NCI-H2107 treated with DMSO at 0.1 percent for 48 hours (cell line): ENCODE data around the gene MTRF1.
"Not testable (repeated sequence)": the region's sequence is repeated elsewhere in the genome, so short reads cannot be mapped to it uniquely, and the experiment has no call there.

ENCODE experiments used
- DNase-seq: peaks from one replicate; lab custom pipeline; 2025; ENCODE audit not compliant: unreplicated experiment; lab: John Stamatoyannopoulos, UW

Gene MTRF1

DNA sequence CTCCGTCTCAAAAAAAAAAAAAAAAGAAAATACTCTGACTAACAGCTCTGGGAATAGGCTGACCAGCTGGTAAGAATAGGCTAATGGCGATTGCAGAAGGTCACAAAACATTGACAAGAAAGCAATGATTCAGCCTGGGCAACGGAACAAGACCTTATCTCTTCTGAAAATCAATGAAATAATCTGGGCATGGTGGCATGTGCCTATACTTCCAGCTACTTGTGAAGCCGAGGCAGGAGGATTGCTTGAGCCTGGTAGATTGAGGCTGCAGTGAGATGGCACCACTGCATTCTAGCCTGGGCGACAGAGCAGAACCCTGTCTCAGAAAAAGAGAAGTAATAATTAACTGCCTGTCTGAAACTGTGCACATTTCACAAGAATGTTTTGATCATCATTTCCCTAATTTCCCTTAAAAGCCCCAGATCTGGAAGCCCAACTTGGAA is 18.8 kb upstream of the MTRF1 start:
- no peak for DNase-seq

DNA sequence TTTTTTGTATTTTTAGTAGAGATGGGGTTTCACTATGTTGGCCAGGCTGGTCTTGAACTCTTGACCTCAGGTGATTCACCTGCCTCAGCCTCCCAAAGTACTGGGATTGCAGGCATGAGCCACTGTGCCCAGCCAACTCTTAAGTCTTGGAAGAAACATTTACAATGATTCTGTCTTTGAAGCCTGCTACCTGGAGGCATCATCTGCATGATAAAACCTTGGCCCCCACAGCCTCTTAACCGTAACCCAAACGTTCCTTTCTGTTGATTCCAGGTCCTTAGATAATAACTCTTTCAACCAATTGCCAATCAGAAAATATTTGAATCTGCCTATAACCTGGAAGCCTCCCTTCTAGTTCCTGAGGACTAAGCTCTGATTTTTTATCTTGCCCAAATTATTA is 15.8 kb upstream of the MTRF1 start:
- not testable (repeated sequence) for DNase-seq

DNA sequence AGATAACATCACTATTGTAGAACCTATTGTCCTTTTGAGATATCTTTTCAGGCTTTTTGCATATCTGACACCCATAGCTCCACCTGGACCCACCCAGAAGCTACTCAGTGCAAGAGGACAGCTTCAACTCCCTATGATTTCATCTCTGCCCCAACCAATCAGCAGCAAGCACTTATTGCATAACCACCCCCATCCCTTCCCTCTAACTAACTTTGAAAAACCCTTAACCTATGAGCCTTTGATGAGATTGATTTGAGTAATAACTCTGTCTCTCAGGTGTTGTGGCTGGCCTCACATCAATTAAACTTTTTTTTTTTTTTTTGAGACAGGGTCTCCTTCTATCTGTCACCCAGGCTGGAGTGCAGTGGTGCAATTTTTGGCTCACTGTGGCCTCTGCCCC is 13.4 kb upstream of the MTRF1 start:
- no peak for DNase-seq

DNA sequence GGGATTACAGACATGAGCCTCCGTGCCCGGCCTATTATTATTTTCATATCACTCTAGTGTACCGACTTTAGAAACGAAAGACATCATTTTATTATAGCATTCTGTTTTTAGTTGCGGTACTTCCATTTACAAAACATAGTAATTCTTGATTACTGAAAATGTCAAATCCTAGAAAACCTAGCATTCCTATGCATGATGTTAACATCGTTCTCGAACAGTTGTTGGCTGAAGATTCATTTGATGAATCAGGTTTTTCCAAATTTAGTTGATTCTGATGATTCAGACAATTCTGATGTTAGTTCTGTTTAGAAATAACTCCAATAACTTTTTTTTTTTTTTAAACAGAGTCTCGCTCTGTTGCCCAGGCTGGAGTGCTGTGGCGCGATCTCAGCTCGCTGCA is 11.5 kb upstream of the MTRF1 start:
- DNase-seq: no peak

DNA sequence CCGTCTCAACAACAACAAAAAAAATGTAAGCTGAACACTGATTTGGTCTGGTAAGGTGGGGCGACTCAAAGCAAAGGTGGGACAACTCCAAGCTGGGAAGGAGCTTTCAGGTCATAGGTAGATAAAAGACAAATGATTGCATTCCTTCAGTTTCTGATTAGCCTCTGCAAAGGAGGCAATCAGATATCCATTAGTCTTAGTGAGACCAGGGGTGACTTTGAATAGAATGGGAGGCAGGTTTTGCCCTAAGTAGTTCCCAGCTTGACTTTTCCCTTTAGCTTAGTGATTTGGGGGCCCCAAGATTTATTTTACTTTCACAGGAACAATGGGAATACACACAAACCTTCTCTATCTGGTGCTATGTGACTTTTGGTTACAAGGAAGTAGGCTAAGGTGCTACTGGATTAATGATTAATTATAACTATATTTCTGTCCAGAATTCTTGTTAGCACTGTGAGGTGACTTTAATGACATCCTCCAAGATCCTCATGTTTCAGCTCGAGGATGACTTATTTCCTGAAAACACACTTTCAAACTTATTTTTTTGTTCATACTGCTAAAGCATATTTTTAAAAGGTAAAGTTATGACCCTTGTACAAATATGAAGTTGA is 10.6 kb upstream of the MTRF1 start:
- no peak for DNase-seq

DNA sequence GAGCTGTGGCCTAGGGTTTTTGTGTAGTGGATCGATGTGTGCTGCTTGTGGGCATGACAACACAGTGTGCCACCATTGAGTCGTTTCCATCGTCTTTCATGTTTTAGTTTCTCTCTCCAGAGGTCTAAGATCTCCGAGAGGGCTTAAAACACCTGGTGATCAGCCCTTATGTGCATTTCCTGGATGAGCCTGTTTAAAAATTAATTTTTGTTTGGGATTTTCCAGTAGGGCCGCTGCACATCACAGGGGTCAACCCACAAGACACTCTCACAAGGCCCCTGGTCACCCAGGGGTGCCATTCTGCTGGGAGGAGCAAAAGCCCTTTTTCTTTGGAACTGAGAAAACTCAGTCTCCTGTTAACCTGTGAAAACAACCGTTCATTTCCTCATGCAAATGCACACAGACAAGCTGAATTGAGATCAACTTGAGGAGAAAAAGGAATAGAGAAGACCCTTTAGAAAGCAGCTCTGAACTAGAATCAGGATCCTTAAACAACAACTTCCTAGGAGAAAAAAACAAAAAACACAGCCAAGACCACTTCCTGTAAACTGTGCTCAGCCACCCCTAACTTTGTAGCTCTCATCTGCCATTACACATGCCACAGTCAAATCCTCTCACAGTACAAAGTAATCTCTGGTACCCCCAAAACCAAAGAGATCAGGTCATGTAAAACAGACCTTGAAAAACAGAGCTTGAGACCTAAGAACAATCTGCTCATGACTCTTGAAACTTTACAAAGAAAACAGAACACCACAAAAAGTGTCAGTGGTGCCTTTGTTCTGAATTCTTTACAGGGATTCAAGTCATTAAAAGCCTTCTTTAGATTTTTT is 8.3 kb upstream of the MTRF1 start:
- DNase-seq: no peak

DNA sequence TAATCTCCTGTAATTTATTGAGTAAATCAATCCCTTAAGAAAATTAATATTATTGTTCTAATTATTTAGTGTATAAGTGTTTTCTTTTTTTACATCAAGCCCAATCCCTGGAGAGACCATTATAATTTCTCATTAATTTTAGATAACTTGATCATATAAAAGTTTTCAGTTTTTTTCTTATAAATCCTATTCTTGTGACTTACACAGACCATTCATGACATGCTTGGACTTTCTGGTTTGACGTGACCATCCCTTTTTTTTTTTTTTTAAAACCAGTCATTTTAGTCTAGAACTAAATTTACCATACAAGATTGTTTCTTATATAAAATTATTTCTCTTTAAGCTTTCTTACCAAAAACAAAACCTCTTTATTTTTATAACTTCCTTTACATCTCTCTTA is 5.4 kb upstream of the MTRF1 start:
- DNase-seq: no peak

DNA sequence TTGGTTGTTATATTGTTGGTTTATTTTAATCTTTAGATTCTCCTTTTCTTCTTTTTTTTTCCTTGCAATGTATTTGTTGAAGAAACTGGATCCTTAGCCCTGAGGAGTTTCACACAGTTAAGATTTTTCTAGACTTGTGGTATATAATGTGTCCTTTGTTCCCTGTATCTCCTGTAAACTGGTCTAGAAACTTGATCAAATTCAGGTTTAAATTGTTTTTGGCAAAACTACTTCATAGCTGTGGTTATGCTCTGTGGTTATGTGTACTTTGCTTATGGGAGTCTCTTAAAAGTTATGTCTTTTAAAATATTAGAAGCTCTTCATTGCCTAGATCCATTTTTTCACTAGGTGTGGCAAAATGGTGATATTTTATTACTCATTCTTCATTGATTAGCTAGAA is 3.7 kb upstream of the MTRF1 start:
- DNase-seq: no peak

DNA sequence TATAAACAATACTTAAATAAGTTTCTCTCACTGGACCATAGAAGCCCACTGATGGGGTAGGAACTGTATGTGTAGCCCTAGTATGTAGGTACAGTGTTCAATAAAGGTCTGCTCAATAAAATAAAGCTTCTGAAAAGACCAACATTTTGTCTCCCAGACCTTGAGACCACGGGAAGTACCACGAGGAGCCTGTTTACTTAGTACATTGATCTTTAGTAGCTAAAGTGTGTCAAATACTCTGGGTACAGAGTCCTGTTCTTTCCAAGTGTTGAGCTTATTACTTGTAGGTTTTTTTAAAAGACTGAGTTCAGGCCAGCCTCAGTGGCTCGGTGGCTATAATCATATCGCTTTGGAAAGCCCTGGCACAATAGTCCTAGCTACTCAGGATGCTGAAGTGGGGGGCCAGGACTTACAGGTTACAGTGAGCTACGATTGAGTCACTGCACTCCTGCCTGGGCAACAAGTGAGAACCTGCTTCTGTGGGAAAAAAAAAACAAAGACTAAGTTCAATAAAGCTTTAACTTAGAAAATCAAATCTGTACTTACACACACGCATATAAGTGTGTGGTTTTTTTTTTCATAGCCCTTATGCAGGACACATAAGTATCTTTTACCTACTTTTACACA is 3.4 kb downstream of the MTRF1 start:
- DNase-seq: no peak

DNA sequence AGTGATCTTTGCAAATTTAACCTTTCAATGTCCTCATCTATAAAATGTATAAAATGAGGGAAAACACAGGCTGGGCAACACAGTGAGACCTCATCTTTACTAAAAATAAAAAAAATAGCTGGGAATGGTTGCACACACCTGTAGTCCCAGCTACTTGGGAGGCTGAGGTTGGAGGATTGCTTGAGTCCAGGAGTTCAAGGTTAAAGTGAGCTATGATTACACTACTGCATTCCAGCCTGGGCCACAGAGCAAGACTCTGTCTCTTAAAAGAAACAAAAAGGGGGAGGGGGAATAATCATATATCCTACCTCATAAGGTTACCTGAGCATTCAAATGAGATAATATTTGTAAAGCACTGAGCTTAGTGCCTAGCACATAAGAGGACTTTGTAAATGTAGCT is 5.8 kb downstream of the MTRF1 start:
- DNase-seq: no peak

DNA sequence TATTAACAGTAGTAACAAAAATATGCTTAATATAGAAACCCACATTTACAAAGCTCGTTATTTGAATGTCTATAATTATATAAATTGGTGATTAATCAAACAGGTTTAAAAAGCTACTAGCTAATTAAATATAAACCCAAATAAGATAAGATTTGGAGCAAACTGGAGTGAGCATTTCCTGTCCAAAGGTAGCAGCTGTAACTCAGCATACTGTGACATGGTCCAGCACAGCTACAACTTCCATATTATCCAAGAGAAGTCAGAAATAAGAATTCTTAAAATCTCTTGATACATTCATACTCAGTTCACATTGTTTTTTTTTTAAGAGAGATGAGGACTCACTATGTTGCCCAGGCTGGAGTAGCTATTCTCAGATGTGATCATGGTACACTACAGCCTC is 8.5 kb downstream of the MTRF1 start:
- no peak for DNase-seq

DNA sequence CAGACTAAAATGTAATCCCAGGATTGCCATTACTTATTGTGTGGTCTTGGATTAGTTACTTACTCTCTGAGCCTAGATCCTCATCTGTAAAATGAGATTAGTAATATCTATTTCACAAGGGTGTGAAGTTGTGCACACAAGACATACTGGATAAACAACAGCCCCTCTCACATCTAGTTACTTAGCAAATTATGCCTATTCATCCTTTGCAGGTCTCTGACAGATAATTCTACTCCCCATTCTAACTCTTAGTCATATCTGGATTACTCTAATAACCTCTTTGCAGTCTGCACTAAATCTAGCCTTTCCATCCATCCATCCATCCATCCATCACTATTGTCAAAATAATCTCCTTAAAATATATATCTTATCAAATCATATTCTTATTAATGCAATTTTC is 12.4 kb downstream of the MTRF1 start:
- no peak for DNase-seq

DNA sequence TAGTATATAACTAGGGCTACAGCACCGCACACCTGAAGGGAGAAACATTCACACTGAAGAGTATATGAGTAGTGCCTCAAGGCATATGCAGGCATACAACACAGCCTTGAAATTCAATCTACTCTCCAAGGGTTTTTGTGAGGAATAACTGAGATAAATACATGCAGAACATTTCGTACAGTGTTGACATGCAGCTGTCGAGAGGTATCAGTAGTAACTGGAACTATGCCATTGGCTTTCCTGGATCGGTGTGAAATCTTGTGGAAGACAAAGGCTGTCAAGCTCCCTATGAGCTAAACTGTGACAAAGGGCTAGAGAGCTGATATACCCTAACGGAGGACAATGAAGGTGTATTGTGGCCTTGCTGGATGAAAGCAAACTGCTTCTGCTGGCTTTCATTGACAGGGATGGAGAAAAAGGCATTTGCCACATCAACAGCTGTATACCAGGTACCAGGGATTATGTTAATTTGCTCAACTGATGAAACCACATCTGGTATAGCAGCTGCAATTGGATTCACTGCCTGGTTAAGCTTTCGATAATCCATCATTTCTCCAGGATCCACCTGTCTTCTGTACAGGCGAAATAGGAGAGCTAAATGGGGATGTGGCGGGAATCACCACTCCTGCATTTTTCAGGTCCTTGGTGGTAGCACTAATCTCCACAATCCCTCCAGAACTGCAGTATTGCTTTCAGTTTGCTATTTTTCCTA is 16.3 kb downstream of the MTRF1 start:
- no peak for DNase-seq

DNA sequence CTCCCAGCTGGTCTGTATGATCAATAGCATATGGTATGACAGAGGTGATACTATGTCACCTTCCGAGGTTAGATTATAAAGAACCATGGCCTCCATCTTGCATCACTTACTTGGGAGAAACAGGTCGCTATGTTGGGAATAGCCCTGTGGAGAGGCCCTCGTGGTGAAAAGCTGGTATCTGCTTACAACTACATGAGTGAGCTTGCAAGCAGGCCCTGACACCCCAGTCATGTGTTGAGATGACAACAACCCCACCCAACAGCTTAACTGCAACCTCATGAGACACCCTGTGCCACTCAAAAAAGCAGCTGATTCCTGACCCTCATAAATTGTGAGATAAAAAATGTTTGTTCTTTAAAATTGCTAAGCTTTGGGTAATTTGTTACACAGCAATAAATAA is 18.8 kb downstream of the MTRF1 start:
- DNase-seq: no peak

DNA sequence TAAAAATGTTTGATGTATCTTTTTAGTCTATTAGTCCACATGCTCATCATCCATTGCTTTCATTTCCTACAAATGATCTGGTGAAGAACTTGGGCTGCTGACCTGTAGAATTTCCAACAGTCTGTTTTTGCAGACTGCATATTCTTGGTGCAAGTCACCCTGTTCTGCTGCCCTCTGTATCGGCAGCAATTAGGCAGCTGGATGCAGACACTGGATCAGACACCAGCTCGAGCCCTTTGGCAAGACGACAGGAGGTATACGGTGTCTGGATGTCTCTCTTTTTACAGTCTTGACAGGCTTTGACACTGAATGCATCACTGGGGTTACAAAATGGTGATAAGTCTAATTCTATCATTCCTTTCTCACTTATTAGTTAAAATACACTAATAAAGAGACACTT is 21.8 kb downstream of the MTRF1 start:
- no peak for DNase-seq

DNA sequence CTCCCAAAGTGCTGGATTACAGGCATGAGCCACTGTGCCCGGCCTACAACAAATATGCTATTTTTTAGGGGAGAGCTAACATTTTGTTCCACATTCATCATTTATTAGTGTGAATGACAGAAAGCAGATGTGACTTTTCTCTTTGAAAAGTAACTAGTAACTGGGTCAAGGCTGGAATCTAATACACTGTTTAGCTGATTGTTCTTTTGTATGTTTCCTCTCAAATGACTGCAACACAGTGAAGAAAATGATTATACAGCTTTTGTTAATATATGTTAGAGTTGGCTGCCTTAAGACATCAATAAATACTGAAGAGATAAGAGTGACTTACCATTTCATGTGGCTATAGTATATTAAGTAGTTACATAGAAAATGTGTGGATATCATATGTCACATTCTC is 27.0 kb downstream of the MTRF1 start:
- no peak for DNase-seq

DNA sequence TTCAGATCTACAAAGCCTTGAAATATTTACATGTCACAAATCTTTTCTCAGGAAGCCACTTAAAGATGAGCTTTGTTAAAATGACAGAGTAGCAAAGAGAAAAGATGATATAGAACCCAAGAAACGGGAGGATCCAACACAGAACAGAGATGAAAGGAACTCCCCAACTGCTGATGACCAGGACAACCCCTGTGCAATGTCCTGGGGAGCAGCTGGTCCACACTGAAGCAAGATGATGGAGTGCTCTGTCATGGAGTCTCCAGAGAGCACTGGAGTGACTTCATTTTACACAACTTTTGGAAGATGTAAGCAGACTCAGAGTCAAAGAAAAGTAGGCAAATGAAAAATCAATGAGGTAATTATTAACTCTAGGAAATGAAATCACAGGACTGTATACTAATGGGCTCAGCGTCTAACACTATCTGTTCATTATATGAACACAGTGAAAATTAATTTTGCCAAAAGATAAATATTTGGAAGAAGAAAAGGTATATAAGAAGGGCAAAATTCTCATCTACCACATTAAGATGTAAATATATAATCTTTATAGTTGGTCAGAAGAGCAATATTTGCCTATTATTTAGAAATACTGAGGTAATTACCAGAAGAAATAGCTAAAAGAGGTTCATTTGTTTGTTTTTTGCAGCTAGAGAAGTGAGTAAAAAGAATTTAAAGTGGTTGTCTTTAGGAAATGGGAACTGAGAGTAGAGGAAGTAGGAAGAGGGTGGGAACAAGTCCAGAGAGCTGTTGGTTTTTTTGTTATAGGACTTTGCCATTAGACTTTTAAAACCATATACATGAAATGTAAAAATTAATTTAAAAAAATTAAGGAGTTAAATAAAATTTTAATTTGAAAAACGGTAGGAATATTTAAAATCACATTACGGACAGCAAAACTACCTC is 30.5 kb downstream of the MTRF1 start:
- no peak for DNase-seq

DNA sequence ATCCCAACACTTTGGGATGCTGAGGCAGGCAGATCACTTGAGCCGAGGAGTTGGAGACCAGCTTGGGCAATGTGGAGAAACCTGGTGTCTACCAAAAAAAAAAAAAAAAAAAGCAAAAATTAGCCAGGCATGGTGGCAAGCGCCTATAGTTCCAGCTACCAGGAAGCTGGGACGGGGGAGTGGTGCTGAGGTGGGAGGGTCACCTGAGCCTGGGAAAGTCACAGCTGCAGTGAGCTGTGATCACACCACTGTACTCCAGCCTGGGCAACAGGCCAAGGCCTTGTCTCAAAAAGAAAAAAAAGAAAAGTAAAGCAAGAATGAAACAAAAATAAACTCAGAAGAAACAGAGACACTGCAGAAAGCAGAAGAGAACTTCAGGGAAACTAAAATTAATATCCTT is 31.6 kb downstream of the MTRF1 start:
- peak; percentile 11 for DNase-seq

DNA sequence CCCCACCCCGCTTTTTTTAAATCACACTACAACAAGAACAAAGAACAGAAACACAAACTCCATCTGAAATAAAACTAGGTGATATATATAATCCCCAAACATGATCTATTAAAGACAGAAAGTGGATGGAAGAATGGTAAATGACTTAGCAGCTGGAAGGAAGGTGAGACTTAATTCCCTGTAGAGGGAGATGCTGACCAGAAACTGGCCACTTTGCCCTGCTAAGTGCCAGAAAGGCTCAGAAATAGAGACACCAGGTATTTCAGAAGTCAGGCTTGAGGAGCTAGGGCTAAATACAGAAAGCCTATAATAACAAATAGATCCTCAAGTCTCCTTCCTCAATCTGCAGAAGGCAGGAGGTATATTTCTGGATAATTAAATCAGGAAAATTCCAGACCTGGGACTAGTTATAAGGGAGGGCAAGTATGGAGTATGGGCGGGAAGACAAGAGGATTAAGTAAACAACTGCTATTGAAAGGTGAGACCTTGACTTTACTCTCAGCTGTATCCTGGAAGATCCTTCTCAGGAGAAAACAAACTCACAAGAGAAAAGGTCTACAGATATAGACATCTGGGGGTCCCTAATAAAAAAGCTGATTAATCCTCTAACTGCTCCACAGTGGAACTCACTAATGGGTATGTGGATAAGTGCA is 32.2 kb downstream of the MTRF1 start:
- DNase-seq: no peak

DNA sequence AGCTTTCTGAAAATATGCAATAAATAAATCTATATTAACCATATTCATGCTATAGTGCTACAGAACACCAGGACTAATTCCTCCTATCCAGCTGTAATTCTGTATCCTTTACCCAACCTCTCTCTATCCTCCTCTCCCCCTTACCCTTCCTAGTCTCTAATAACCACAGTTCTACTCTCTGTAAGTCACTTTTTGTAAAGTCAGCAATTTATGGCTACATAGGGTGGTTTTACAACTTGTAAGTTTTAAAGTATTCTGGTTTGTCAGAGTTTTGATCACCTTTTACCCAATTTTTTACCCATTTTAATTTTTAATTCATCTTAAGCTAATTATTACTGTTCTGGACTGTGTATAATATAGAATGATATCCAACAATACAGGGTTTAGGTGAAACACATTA is 34.0 kb downstream of the MTRF1 start:
- DNase-seq: no peak
